Measurements from ENCODE around the gene BBS7. TPM values are rescaled to one million over a fixed set of nuclear protein-coding genes. Genes with fewer than 3 reads are reported as not detected.
A peak's percentile ranks its signal among the peaks of the same experiment; 100 is the strongest.

BBS7 gene
- polyA plus RNA-seq, 3 donors, result 4.2 to 6.6 (median 5.5) TPM

DNA sequence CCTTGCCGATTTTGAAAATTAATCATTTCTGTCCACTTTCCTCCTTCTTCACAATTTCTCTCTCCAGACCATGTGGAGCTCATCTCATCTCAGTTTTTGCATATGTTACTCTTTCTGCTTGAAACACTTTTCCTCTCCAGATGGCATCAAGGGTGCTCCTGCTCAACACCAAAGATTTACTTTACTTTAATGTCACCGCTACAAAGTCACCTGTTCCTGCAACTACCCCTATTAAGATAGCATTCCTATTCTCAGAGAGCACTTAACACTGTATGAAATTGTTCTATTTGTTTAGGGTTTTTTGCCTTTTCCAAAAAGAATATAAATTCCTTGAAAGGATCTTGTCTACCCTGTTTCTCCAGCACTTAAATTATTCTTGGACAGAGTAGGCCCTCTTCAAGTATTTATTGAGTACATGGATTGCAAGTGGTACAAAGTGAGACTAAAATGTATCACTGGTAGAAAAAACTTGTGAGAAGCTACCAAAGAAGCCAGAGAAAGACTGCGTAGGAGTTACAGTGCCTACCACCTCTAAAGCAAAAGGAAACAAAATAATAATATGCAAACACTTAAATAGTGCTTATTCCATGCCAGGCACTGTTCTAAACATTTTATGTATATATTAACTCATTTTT, 70.3 kb downstream of the BBS7 start:
- no peak overlapping the region for H3K4me3 Mint-ChIP-seq
- DNase-seq, result no peak
- TF ChIP-seq, protein P1, sequence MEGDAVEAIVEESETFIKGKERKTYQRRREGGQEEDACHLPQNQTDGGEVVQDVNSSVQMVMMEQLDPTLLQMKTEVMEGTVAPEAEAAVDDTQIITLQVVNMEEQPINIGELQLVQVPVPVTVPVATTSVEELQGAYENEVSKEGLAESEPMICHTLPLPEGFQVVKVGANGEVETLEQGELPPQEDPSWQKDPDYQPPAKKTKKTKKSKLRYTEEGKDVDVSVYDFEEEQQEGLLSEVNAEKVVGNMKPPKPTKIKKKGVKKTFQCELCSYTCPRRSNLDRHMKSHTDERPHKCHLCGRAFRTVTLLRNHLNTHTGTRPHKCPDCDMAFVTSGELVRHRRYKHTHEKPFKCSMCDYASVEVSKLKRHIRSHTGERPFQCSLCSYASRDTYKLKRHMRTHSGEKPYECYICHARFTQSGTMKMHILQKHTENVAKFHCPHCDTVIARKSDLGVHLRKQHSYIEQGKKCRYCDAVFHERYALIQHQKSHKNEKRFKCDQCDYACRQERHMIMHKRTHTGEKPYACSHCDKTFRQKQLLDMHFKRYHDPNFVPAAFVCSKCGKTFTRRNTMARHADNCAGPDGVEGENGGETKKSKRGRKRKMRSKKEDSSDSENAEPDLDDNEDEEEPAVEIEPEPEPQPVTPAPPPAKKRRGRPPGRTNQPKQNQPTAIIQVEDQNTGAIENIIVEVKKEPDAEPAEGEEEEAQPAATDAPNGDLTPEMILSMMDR (IDR thresholded peaks at IDR 0.05), result no peak
- WGBS (ENCODE audit: insufficient coverage), result no CpG with 5 or more reads among the region's 3 CpGs
- H3K27ac Mint-ChIP-seq, result peak overlapping the region in 4 of 7 donors; percentile 95 to 99 (median 98)
- Histone ChIP-seq H3K79me2 (ENCODE audit: insufficient read depth, low read length) (peaks cover 33% of the 10 kb centered on the region), H3K4me1 (ENCODE audit: control insufficient read depth in 1 of 2, insufficient read depth in 2 of 2, low read length in 2 of 2) (peaks cover 17 to 30% of the 10 kb centered on the region in 2 donors), H3K4me3 (replicated peaks in 1 of 3; ENCODE audit: low read depth in 2 of 3, low read length in 3 of 3) (peak overlapping the region in 1 of 3 experiments; percentile 95), H4K20me1 (ENCODE audit: insufficient read depth, low read length) (no peaks in the 10 kb centered on the region), H3K9ac (ENCODE audit: insufficient read depth, low read length, poor library complexity, severe bottlenecking) (peak overlapping the region; percentile 79), H3K27ac (ENCODE audit: low read depth in 1 of 2, low read length in 2 of 2) (peak overlapping the region in 1 of 2 donors; percentile 95), H3K4me2 (replicated peaks; ENCODE audit: extremely low read depth, low read length, poor library complexity, severe bottlenecking) (peak overlapping the region; percentile 96), H2AFZ (ENCODE audit: insufficient read depth, low read depth, low read length, poor library complexity, severe bottlenecking) (peak overlapping the region; percentile 99), H3K9me3 (replicated peaks in 1 of 2; ENCODE audit: control insufficient read depth in 1 of 2, insufficient read depth in 1 of 2, low read length in 2 of 2) (no peaks in the 10 kb centered on the region), H3K27me3 (ENCODE audit: control insufficient read depth in 2 of 2, insufficient read depth in 2 of 2, low read length in 2 of 2) (no peaks in the 10 kb centered on the region), H3K36me3 (replicated peaks in 1 of 2; ENCODE audit: control insufficient read depth in 1 of 2, insufficient read depth in 2 of 2, low read length in 2 of 2) (peaks cover 19 to 24% of the 10 kb centered on the region in 2 donors)
- intact Hi-C loops (cut with micrococcal nuclease), result loop anchor here (2.0 to 5.0 kb wide), 2 partner anchors 23 to 103 kb away; partner anchors contain the start of genes CCNA2 (in 2 of the 2) and ANXA5 (in 1 of the 2)
- peaks cover 3 to 9% (median 3%) of the 10 kb centered on the region in 3 donors for H3K27me3 Mint-ChIP-seq (ENCODE audit: low read depth in 3 of 3)
- H3K9me3 Mint-ChIP-seq, result no peaks in the 10 kb centered on the region
- peaks cover 23% of the 10 kb centered on the region for H3K4me1 Mint-ChIP-seq
- peaks cover 13 to 16% of the 10 kb centered on the region in 2 donors for H3K36me3 Mint-ChIP-seq

DNA sequence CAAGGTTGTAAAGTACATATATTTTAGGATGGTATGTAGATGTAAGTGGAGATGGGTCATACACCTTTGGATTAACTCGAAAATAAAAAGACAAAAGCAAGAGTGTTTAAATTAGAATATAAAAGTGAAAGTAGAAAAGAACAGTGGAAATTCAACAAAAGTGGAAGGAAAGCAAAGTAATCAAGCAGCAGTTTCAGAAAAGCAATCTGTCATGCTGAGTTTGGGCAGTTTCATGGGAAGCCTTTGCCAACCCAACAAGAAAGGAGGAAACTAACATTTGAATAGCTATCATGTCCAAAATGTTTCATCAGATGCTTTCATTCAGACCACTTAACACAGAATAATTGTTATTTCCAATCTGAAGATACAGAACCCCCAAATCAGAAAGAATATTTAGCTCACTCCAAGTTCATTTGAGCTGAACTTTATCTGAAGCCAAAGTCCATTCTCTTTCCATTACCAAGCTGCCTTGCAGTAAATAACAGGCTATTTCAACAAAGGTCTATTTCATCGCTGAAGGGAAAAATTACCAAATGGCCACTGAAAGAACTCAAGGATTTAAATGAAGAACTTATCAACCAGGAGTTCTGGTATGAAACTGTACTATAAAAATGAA, 71.0 kb downstream of the BBS7 start:
- Histone ChIP-seq H2AFZ (ENCODE audit: insufficient read depth, low read depth, low read length, poor library complexity, severe bottlenecking) (peak overlapping the region; percentile 99), H3K27ac (ENCODE audit: low read depth in 1 of 2, low read length in 2 of 2) (peak overlapping the region in 1 of 2 donors; percentile 56)

More for the DNA sequence above, 71.0 kb downstream of the BBS7 start:
- H3K4me3 ChIP-seq (replicated peaks in 1 of 3; ENCODE audit: low read depth in 2 of 3, low read length in 3 of 3), result no peak overlapping the region
- H3K4me1 ChIP-seq (ENCODE audit: control insufficient read depth in 1 of 2, insufficient read depth in 2 of 2, low read length in 2 of 2), result peaks cover 17 to 30% of the 10 kb centered on the region in 2 donors
- no peaks in the 10 kb centered on the region for H4K20me1 ChIP-seq (ENCODE audit: insufficient read depth, low read length)
- H3K9me3 Mint-ChIP-seq, result no peaks in the 10 kb centered on the region
- peak overlapping the region in 3 of 7 donors; percentile 9 to 64 (median 51) for H3K27ac Mint-ChIP-seq
- H3K4me3 Mint-ChIP-seq, result no peak overlapping the region
- TF ChIP-seq, protein P1 (IDR thresholded peaks at IDR 0.05), result no peak
- no peaks in the 10 kb centered on the region for H3K27me3 ChIP-seq (ENCODE audit: control insufficient read depth in 2 of 2, insufficient read depth in 2 of 2, low read length in 2 of 2)
- H3K36me3 ChIP-seq (replicated peaks in 1 of 2; ENCODE audit: control insufficient read depth in 1 of 2, insufficient read depth in 2 of 2, low read length in 2 of 2), result peaks cover 13 to 17% of the 10 kb centered on the region in 2 donors
- H3K79me2 ChIP-seq (ENCODE audit: insufficient read depth, low read length), result peaks cover 26% of the 10 kb centered on the region
- intact Hi-C loops (cut with micrococcal nuclease), result no loop called here
- H3K9ac ChIP-seq (ENCODE audit: insufficient read depth, low read length, poor library complexity, severe bottlenecking), result no peak overlapping the region
- H3K36me3 Mint-ChIP-seq, result peaks cover 8 to 10% of the 10 kb centered on the region in 2 donors
- WGBS (ENCODE audit: insufficient coverage), result no CpG with 5 or more reads among the region's 2 CpGs
- H3K4me1 Mint-ChIP-seq, result peaks cover 23% of the 10 kb centered on the region
- peaks cover 3 to 11% (median 5%) of the 10 kb centered on the region in 3 donors for H3K27me3 Mint-ChIP-seq (ENCODE audit: low read depth in 3 of 3)
- H3K4me2 ChIP-seq (replicated peaks; ENCODE audit: extremely low read depth, low read length, poor library complexity, severe bottlenecking), result no peak overlapping the region
- DNase-seq, result no peak
- no peaks in the 10 kb centered on the region for H3K9me3 ChIP-seq (replicated peaks in 1 of 2; ENCODE audit: control insufficient read depth in 1 of 2, insufficient read depth in 1 of 2, low read length in 2 of 2)
